HG03139 (cell line): Measurements from ENCODE around the gene TBCD.

Experiments
- ATAC-seq: cut with Tn5 transposase; IDR thresholded peaks from one replicate; pipeline ENCODE4 v1.9.1; 2021; ENCODE audit not compliant: unreplicated experiment

The TBCD gene

DNA sequence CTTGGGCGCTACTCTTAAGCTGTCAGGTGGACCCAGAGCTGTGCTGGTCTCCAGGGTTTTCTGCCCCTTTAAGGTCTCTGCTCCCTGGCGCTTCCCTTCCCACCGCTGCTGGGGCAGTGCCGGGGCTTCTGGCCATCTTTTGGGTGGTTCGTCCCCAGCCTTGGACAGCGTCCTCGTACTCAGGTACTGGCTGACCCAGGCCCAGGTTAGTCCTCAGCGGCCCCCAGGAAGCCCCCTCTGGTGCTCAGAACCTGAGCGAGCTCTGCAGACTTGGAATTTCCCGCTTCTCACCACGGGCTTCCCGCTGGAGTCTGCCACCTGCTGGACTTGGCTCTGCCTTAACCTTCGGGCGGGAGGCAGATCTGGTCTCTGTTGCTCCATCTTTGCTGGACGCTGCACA, 182.0 kb downstream of the TBCD start:
- no peak for ATAC-seq

DNA sequence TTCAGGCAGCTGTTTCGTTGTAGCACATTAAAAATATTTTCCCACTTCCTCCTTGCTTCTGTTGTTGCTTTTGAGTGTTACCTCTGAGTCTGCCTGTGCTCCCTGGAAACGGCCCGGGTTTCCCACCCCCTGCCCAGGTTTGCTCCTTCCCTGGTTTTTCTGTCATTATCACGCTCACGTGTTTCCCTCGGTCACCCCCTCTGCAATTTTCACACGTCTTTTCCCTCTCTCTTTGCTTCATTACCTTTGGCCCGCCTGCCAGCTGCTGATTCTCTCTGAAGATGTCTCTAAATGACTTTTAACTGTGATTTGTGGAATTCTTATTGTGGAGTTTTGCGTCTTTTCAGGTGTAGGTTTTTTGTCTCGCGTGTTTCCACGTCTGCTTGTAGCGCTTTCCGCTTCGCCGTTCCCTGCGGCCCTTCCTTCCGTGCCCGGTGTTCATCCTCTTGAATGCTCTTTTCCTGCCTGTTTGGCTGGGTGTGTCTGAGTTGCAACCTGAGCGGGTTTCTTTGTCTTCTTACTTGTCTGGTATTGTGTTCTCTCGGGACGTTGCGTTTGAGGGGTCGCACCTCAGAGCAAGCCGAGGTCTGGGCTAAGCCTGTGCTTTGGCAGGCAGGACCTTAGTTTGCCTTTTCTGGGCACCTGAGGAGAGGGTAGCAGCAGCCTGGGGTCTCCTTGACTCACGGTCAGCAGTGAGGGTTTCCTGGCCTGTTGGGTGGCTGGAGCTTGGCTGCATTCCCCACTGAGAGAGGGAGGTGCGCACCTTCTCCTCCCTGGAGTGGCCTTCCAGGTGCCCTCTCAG, 184.3 kb downstream of the TBCD start:
- no peak for ATAC-seq

GRCh38 chr17:82936768-82937171, 184.9 kb downstream of the TBCD start:
- no peak for ATAC-seq

GRCh38 chr17:82937411-82938371, 185.8 kb downstream of the TBCD start:
- ATAC-seq, result no peak

- ATAC-seq, result no peak
Measured at GRCh38 chr17:82938486-82938872, 186.6 kb downstream of the TBCD start.

DNA sequence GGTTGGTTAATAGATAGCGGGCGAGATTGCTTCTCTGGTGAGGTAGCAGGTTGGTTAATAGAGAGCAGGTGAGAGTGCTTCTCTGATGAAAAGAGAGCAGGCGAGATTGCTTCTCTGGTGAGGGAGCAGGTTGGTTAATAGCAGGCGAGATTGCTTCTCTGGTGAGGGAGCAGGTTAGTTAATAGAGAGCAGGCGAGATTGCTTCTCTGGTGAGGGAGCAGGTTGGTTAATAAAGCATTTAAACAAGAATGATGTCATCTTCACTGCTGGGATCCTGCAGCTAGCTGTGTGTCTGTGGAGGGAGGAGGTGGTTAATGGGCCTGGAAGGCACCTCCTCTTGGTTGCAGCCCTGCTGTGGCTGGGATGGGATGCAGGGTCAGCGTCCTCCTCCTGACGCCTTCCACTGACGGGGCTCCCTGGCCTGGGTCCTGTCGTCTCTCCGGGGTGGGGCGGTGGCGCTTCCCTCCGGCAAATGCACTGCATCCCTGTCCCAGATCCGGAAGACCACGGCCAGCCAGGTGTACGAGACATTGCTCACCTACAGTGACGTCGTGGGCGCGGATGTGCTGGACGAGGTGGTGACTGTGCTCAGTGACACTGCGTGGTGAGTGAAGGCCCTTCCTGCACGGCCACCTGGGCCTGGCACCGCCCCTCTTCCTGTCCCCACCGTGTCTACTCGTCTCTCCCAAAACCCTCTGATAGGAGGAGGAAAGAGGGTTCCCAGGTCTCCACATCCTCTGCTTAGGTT, 187.2 kb downstream of the TBCD start:
- no peak for ATAC-seq

DNA sequence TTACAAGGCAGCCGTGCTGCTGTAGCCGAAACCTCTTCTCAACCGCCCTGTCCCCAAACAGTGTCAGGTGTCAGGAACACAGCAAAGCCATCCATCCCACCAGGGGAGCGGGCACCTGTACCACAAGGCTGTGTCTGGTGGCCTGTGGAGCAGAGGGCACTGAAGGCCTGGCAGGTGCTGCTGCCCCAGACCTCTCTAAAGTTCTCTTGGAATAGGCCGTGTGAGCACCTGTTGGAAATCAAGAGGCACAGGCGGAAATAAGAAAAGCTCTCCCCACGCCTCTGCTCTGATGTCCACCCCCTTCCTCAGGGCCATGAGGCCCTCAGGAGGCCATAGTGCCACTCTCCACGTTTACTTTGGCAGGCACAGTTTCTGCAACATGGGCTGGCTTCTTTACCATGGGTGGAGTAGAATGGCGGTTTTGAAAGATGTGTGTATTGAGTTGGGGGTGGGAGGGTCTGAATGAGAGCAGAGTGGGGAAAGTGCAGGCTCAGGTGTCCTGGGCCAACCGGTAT, 187.8 kb downstream of the TBCD start:
- no peak for ATAC-seq

GRCh38 chr17:82940226-82941020, 188.6 kb downstream of the TBCD start:
- no peak for ATAC-seq

- ATAC-seq, result no peak
Measured at GRCh38 chr17:82941021-82942001, 189.4 kb downstream of the TBCD start.

DNA sequence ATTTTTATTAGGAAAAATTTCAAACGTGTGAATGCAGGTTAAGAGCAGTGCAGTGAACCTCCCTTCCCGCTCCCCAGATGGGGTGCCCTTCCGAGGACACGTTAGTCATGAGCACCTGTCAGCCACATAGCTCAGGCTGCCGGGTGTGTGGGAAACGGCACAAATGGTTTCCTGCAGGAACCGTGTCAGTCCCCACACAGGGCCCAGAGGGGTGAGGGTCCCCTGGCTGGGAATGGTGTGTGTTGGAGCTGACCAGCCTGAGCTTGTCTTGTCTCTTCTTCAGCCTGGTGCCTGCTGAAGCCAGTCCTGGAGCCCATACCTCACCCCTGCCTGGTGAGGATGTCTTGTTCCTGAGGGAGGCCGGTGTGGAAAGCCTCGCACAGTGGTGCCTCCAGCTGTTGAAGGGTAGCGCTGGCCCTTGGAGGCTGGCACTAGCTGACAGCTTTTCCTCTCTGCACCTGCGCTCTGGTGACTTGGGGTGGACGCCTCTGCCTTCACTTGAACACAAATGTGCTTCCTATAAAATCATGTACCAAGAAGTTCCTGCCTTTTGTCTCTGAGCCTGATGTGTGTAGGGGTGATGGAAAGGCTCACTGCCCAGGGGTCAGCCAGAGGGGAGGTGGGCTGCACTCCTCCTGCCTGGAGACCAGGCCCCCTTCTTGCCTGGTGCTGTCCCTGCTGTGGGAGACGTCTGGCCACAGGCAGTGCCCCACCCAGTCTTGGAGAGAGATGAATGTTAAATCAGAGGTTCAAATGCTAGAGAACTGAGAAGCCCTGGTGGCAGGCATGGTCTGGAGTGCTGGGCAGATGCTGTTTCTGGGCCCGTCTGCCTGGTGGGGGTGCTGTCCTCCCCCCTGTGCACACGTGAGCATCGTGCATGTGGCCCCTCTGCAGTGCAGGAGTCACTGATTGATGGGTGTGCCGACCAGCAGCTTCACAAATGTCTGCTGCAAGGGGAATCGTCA, 190.6 kb downstream of the TBCD start:
- ATAC-seq, result no peak

- no peak for ATAC-seq
Measured at GRCh38 chr17:82943339-82943738, 191.5 kb downstream of the TBCD start.

DNA sequence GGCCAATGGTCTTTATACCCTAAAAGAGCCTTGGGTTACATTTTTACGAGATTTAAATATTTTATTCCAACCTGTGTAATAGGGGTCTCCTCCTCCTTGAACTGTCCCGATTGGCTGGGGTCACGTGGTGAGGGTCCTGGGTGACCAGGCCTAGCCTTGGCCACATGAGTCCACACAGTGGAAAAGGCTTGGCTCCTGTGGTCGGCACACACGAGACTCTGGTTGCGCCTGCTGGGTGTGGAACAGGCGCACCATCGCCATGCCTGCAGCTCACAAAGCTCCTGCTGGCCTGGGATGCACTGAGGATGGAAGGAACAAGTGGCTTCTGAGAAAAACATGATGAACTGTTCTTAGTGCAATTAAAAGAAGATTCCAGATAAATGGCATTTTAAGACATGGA, 191.9 kb downstream of the TBCD start:
- no peak for ATAC-seq

DNA sequence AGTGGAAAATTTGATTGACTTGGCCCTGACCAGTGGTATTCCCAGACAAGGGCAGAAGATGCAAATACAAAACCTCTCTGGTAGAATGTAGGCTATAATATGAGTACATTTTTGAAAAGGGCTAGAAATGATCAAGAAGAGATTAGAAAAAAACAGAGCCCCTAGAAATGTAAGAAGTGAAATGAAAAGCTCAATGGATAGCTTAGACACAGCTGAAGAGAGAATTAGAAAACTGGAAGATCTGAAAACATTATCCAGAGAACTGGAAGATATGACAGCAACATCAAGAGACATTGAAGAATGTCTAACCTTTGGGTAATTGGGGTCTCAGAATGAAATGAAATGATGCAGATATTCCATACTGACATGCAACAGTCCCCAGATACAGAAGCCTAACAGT, 193.1 kb downstream of the TBCD start:
- ATAC-seq, result no peak

DNA sequence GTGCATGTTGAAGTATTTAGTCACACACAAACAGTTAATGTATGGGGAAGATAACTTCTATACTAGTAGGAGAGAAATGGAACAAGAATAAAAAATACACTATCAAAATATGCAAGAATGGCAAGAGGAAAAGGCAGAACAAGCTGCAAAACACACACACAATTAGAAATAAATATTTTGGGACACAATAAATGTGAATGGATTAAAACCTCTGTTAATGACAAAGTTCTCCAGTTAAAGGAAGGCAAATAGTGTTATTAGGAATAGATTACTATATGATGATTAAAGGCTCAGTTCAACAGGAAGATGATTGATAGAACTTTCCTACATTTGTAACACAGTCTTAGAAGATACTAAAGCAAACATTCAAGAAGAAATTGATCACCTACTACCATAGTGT, 194.2 kb downstream of the TBCD start:
- no peak for ATAC-seq

DNA sequence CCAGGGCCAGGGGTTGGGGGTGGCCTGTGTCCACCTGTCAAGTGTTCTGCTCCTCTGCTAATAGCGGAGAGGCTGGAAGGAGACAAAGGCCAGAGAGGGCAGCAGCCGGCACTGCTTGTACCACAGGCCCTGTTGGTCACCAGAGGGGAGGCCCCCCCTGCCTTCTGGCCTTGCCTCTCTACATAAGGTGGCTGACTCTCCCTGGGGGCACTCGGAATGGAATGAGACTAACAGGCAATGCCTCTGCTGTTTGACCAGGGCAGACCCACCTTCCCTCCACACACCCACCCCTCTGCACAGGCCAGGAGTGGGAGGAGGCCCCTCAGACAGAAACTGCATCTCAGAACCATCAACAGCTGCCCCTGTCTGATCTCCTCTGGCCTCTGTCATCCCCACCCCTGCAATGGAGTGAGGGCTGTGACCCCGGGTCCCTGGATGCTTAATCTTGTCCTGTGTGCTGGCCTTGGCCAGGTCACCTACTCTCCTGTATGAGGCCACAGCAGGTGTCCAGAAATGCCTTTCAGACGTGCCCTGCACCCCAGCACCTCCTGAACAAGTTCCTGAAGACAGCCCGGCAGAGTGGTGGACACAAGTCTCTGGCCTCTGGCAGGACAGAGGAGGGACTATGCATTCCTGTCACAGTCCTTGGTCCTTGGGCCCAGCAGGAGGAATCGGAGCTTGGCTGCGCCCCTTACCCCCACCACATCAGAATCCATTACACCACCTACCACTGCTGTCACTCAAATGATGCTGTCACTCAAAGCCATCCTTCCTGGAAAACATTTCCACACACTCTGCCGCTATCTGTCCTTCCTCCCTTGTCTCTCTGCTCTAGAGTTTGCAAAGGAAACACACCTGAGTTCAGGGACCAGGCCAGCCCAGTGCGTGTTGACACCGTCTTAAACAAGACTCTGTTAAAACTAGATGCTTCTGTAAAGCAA, 195.5 kb downstream of the TBCD start:
- no peak for ATAC-seq

GRCh38 chr17:82948081-82948511, 196.2 kb downstream of the TBCD start:
- no peak for ATAC-seq

- no peak for ATAC-seq
Measured at GRCh38 chr17:82948957-82949356, 197.1 kb downstream of the TBCD start.
